Ascending aorta (tissue), 2 donors: ENCODE data around the gene IDH3B. TPM values are rescaled to one million over a fixed set of nuclear protein-coding genes. Genes with fewer than 3 reads are reported as not detected.

ENCODE experiments used
- DNase-seq, 2 donors: peaks; one replicate each; pipeline ENCODE4 v3.0.0-alpha.2; 2019; ENCODE audit warnings: low spot score in 2 of 2
- H3K27ac ChIP-seq, 2 donors: fragments of 200-600 bp; sonication (generic); one replicate each; pipeline ENCODE4 v1.5.1; 2016 to 2017; ENCODE audit warnings: mild to moderate bottlenecking in 1 of 2
- H3K27me3 ChIP-seq: fragments of 200-600 bp; sonication (generic); one replicate; pipeline ENCODE4 v1.5.1; 2017
- H3K36me3 ChIP-seq, 2 donors: fragments of 200-600 bp; sonication (generic); one replicate each; pipeline ENCODE4 v1.5.1; 2016
- H3K4me1 ChIP-seq, 2 donors: fragments of 200-600 bp; sonication (generic); one replicate each; pipeline ENCODE4 v1.5.1; 2016 to 2017; ENCODE audit warnings: mild to moderate bottlenecking in 1 of 2
- H3K4me3 ChIP-seq, 2 donors: fragments of 200-600 bp; sonication (generic); one replicate each; pipeline ENCODE4 v1.5.1; 2016 to 2017; ENCODE audit warnings: mild to moderate bottlenecking in 1 of 2
- H3K9me3 ChIP-seq, 2 donors: fragments of 200-600 bp; sonication (generic); one replicate each; pipeline ENCODE4 v1.5.1; 2016
- CTCF ChIP-seq, 3 experiments: fragments of 200-600 bp in 2 of 3; fragments of 450-650 bp in 1 of 3; sonication (generic) in 2 of 3; IDR thresholded peaks; one replicate each; pipeline ENCODE4 v1.5.1; 2016 to 2019; ENCODE audit warnings: antibody characterized with exemption in 3 of 3, mild to moderate bottlenecking in 1 of 3, moderate library complexity in 1 of 3
- intact Hi-C: fragments of 100-400 bp; cut with DNase I; formaldehyde crosslinking; loops from one replicate; pipeline ENCODE4 v1.15.1; 2023
- total RNA-seq: library from RNA; depleted of rRNA; stranded (reverse); fragments of >200 nt; gene quantifications from one replicate; pipeline ENCODE4 v1.1.0, GENCODE V29; 2016

IDH3B gene
- total RNA-seq, 1 donor from 2014 or later, result 24.9 TPM

- H3K36me3 ChIP-seq, result no peaks in the 10 kb centered on the region
- peaks cover 0 to 6% of the 10 kb centered on the region in 2 donors for H3K9me3 ChIP-seq
- no peak overlapping the region for H3K4me3 ChIP-seq
- H3K4me1 ChIP-seq, result no peaks in the 10 kb centered on the region
- no peaks in the 10 kb centered on the region for H3K27me3 ChIP-seq
- no peak for DNase-seq
- no peak overlapping the region for H3K27ac ChIP-seq
- intact Hi-C loops, result no loop called here
- TF ChIP-seq CTCF (IDR thresholded peaks at IDR 0.05), result no peak
These were observed 51.9 kb downstream of the IDH3B start for GRCh38 chr20:2612073-2612472.

GRCh38 chr20:2610941-2611720 lies 52.9 kb downstream of the IDH3B start:
- H3K36me3 ChIP-seq, result no peaks in the 10 kb centered on the region
- intact Hi-C loops, result no loop called here
- H3K27me3 ChIP-seq, result no peaks in the 10 kb centered on the region
- no peak overlapping the region for H3K27ac ChIP-seq
- no peaks in the 10 kb centered on the region for H3K4me1 ChIP-seq
- H3K4me3 ChIP-seq, result no peak overlapping the region
- peaks cover 0 to 11% of the 10 kb centered on the region in 2 donors for H3K9me3 ChIP-seq
- no peak for DNase-seq
- TF ChIP-seq CTCF (IDR thresholded peaks at IDR 0.05), result no peak

- H3K9me3 ChIP-seq, result peaks cover 0 to 17% of the 10 kb centered on the region in 2 donors
- H3K4me3 ChIP-seq, result no peak overlapping the region
- no peaks in the 10 kb centered on the region for H3K27me3 ChIP-seq
- no peaks in the 10 kb centered on the region for H3K4me1 ChIP-seq
- intact Hi-C loops, result no loop called here
- no peak for TF ChIP-seq CTCF (IDR thresholded peaks at IDR 0.05)
- no peaks in the 10 kb centered on the region for H3K36me3 ChIP-seq
- no peak for DNase-seq
- no peak overlapping the region for H3K27ac ChIP-seq
These were observed 53.7 kb downstream of the IDH3B start for GRCh38 chr20:2610326-2610725.

Other genes starting within 250 kb of the IDH3B start
- 83.5 TPM for gene SNRPB, start 193.4 kb downstream of the IDH3B start, total RNA-seq
- 0.64 TPM for gene ZNF343, start 155.3 kb downstream of the IDH3B start, total RNA-seq
- gene TMC2, start 127.6 kb downstream of the IDH3B start, total RNA-seq, result not detected
- 32.1 TPM for gene NOP56, start 11.6 kb downstream of the IDH3B start, total RNA-seq
- 19.2 TPM for gene EBF4, start 28.6 kb upstream of the IDH3B start, total RNA-seq
- not detected for gene CPXM1, start 136.4 kb upstream of the IDH3B start, total RNA-seq
- gene C20orf141, start 150.8 kb upstream of the IDH3B start, total RNA-seq, result not detected
- not detected for gene TMEM239, start 152.1 kb upstream of the IDH3B start, total RNA-seq
- gene PCED1A, start 176.4 kb upstream of the IDH3B start, total RNA-seq, result 49.7 TPM
- gene VPS16, start 176.5 kb upstream of the IDH3B start, total RNA-seq, result 61.1 TPM
- gene PTPRA, start 209.3 kb upstream of the IDH3B start, total RNA-seq, result 24.2 TPM